NB4 (cell line): ENCODE measurements around the gene SH3PXD2A.

Source experiments
- DNase-seq: peaks from one replicate; pipeline ENCODE4 v3.0.0; 2010; ENCODE audit warnings: low read depth
- H3K4me3 ChIP-seq: one replicate; pipeline ENCODE4 v1.5.1; 2011; ENCODE audit warnings: mild to moderate bottlenecking, low read depth, low read length, moderate library complexity
- CTCF ChIP-seq: IDR thresholded peaks from one replicate; pipeline ENCODE4 v1.5.1; 2012; ENCODE audit warnings: low read depth, low read length
- MYC ChIP-seq: IDR thresholded peaks from 2 replicates; pipeline ENCODE4 v1.6.1; 2011; ENCODE audit warnings: low read depth, low read length
- POLR2A ChIP-seq: IDR thresholded peaks from 2 replicates; pipeline ENCODE4 v1.6.1; 2011; ENCODE audit warnings: mild to moderate bottlenecking; ENCODE audit not compliant: insufficient read length; ENCODE audit errors: extremely low read depth
- TF ChIP-seq, protein P1 (sequence below): IDR thresholded peaks from 2 replicates; pipeline ENCODE4 v1.6.1; 2011; ENCODE audit warnings: low read depth, low read length

The SH3PXD2A gene

DNA sequence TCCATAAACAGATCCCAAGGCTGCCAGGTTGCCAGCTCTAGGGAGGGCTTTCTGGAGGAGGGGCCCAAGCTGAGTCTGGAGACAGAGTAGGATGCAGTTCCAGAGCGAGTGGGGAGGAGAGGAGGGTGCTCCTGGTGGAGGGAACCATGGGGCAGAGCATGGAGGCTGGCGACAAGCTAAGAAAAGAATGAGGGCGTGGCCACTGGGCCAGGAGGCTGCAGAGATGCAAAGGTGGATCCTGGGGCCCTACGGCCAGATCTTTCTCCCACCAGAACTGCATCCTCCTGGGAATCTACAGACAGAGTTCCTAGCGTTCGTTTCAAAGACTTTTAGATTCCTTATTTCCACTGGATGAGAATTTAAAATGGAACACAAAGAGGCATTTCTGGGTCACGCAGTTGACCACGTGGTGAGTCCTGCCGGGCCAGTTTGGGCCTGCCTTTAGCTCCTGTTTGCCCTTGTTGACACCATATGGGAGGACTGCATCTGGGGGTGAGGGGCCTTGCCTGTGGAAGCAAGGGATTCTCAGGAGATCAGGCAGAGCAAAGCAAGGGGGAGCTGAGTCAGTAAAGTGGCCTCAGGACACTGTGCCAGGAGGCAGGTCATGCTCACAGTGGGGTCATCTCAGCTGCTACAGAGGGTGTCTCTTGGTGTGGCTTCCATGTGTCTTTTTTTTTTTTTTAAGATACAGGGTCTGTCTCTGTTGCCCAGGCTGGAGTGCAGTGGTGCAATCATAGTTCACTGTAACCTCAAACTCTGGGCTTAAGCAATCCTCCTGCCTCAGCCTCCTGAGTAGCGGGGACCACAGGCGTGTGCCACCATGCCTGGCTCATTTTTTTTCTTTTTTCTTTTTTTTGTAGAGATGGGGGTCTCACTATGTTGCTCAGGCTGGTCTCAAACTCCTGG, 137.8 kb downstream of the SH3PXD2A start:
- TF ChIP-seq, protein P1, sequence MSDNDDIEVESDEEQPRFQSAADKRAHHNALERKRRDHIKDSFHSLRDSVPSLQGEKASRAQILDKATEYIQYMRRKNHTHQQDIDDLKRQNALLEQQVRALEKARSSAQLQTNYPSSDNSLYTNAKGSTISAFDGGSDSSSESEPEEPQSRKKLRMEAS = no peak
- TF ChIP-seq MYC = no peak
- TF ChIP-seq POLR2A = no peak
- no peak for TF ChIP-seq CTCF
- DNase-seq = no peak
- H3K4me3 ChIP-seq = no peak overlapping the region

- DNase-seq = no peak
- no peak for TF ChIP-seq MYC
- H3K4me3 ChIP-seq = no peak overlapping the region
These were observed 138.9 kb downstream of the SH3PXD2A start for GRCh38 chr10:103716206-103717160.

GRCh38 chr10:103715430-103715829, 139.9 kb downstream of the SH3PXD2A start:
- no peak for DNase-seq
- no peak overlapping the region for H3K4me3 ChIP-seq
- TF ChIP-seq CTCF (no peak), MYC (no peak), POLR2A (no peak)
- TF ChIP-seq, protein P1 = no peak

DNA sequence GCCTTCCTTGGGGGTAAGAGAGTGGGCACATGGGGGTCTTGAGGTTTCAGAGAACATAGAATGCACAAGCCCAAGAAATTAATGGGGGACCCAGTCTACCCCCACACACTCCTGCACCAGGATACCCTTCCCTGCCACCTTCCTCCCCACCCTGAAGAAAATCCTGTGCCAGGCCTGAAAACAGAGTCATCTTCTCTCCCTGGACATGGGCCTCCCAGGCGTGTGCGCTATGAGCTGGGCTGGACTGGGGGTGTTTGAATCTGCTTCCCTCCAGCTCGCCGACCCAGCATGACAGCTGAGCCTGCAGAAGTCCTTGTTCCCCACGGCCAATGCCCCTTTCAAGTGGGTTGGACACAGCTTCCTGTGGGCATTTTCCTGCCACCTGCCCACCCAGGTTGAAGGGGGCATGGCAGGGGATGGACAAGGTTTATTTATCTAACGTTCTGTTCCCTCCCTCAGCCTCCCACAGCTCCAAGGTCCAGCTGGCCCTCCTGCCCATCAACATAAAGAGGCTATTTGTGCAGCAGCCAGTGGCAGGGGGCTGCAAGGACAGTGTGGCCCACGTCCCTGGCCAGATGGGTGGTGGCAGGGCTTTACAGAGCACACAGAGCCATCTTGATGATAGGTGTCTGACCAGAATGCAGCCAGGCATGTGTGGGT, 141.0 kb downstream of the SH3PXD2A start:
- no peak for TF ChIP-seq MYC
- TF ChIP-seq, protein P1 = no peak
- TF ChIP-seq POLR2A = no peak
- no peak for TF ChIP-seq CTCF
- DNase-seq = no peak
- no peak overlapping the region for H3K4me3 ChIP-seq

GRCh38 chr10:103713676-103714075, 141.7 kb downstream of the SH3PXD2A start:
- TF ChIP-seq, protein P1 = no peak
- no peak for TF ChIP-seq MYC
- TF ChIP-seq POLR2A = no peak
- no peak for TF ChIP-seq CTCF
- DNase-seq = no peak
- H3K4me3 ChIP-seq = no peak overlapping the region
